ENCODE measurements around the gene CARD18. TPM values are rescaled to one million over a fixed set of nuclear protein-coding genes. Genes with fewer than 3 reads are reported as not detected.

Gene CARD18
- total RNA-seq, 1 experiment from 2014 or later: not detected

DNA sequence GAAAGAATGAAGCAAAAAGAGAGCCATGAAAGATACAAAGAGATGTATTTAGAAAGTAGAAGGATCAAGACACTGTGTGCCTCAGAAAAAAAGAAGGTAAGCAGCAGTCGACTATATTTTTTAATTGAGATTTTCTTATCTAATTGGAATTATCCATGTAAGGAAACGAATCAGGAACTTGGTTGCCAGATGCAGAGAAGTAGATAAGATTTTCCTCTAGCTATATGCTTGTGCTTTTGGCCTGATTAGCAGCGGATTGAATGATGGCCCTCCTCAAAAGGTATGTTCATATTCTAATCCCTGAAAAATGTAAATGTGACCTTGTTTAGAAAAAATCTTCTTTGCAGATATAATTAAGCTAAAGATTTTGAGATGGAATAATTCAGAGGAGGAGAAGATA is 43.9 kb upstream of the CARD18 start:
- Histone ChIP-seq H3K4me1 (ENCODE audit: insufficient read depth, low read length) (no peaks in the 10 kb centered on the region), H2BK20ac (ENCODE audit: low read depth, low read length, poor library complexity, severe bottlenecking) (no peak overlapping the region), H4K8ac (replicated peaks; ENCODE audit: insufficient read length, low read depth, low read length) (no peak overlapping the region), H2BK5ac (ENCODE audit: insufficient read length, low read length) (no peak overlapping the region), H3K79me1 (ENCODE audit: insufficient read depth, low read depth, low read length, poor library complexity, severe bottlenecking) (no peaks in the 10 kb centered on the region), H2BK12ac (ENCODE audit: insufficient read length, low read depth, low read length) (no peak overlapping the region), H2BK120ac (ENCODE audit: low read depth, low read length, poor library complexity, severe bottlenecking) (no peak overlapping the region), H3K9ac (ENCODE audit: extremely low read depth, insufficient read length, low read length) (no peak overlapping the region), H3K27me3 (ENCODE audit: insufficient read depth, low read length) (no peaks in the 10 kb centered on the region), H3K4me2 (ENCODE audit: insufficient read depth, insufficient read length, low read length) (no peak overlapping the region), H3K9me3 (ENCODE audit: control insufficient read depth, low read depth, low read length) (no peaks in the 10 kb centered on the region), H4K91ac (ENCODE audit: insufficient read length, low read depth, low read length) (no peak overlapping the region), H4K5ac (ENCODE audit: insufficient read length, low read depth, low read length) (no peak overlapping the region), H3K79me2 (ENCODE audit: insufficient read depth, low read length) (no peaks in the 10 kb centered on the region), H3K56ac (ENCODE audit: insufficient read length, low read depth, low read length) (no peak overlapping the region), H3K18ac (ENCODE audit: insufficient read length, low read depth, low read length) (no peak overlapping the region), H3T11ph (ENCODE audit: low read length) (no peak overlapping the region), H3K27ac (ENCODE audit: insufficient read length, low read depth, low read length) (no peak overlapping the region), H2AFZ (ENCODE audit: low read length) (no peak overlapping the region), H3K23ac (ENCODE audit: insufficient read length, low read depth, low read length) (no peak overlapping the region), H3K4ac (ENCODE audit: low read depth, low read length) (no peak overlapping the region), H3K14ac (ENCODE audit: insufficient read depth, low read length) (no peak overlapping the region), H3K23me2 (ENCODE audit: insufficient read length, low read depth, low read length, poor library complexity, severe bottlenecking) (no peaks in the 10 kb centered on the region), H4K20me1 (ENCODE audit: control insufficient read depth, insufficient read depth, insufficient read length) (no peaks in the 10 kb centered on the region), H2BK15ac (ENCODE audit: low read depth, low read length) (no peak overlapping the region), H2AK5ac (ENCODE audit: insufficient read length, low read length) (no peak overlapping the region)
- H3K27ac Mint-ChIP-seq: no peak overlapping the region
- TF ChIP-seq, protein P1, sequence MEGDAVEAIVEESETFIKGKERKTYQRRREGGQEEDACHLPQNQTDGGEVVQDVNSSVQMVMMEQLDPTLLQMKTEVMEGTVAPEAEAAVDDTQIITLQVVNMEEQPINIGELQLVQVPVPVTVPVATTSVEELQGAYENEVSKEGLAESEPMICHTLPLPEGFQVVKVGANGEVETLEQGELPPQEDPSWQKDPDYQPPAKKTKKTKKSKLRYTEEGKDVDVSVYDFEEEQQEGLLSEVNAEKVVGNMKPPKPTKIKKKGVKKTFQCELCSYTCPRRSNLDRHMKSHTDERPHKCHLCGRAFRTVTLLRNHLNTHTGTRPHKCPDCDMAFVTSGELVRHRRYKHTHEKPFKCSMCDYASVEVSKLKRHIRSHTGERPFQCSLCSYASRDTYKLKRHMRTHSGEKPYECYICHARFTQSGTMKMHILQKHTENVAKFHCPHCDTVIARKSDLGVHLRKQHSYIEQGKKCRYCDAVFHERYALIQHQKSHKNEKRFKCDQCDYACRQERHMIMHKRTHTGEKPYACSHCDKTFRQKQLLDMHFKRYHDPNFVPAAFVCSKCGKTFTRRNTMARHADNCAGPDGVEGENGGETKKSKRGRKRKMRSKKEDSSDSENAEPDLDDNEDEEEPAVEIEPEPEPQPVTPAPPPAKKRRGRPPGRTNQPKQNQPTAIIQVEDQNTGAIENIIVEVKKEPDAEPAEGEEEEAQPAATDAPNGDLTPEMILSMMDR (conservative IDR thresholded peaks at IDR 0.05): no peak
- H3K4me1 Mint-ChIP-seq: no peaks in the 10 kb centered on the region
- H3K9me3 Mint-ChIP-seq: no peaks in the 10 kb centered on the region
- no peak overlapping the region for H3K4me3 Mint-ChIP-seq
- no peaks in the 10 kb centered on the region for H3K36me3 Mint-ChIP-seq (ENCODE audit: insufficient read depth in 1 of 3, low read depth in 3 of 3)
- no peak for DNase-seq
- WGBS (ENCODE audit: extremely low coverage, insufficient read length, low lambda C conversion rate): no CpG with 5 or more reads among the region's 3 CpGs
- no peaks in the 10 kb centered on the region for H3K27me3 Mint-ChIP-seq (ENCODE audit: low read depth)

Measured in H9 (cell line).